GM10266 (cell line): ENCODE data around the gene TBC1D14.
"Not testable (repeated sequence)": the region's sequence is repeated elsewhere in the genome, so short reads cannot be mapped to it uniquely, and the experiment has no call there.

Experiments used
- DNase-seq: peaks from one replicate; pipeline ENCODE4 v3.0.0; 2012; ENCODE audit errors: extremely low spot score
- CTCF ChIP-seq: IDR thresholded peaks from 2 replicates; pipeline ENCODE4 v1.5.1; 2012; ENCODE audit warnings: mild to moderate bottlenecking, low read depth; ENCODE audit not compliant: control insufficient read depth, insufficient read depth; ENCODE audit errors: missing control alignments

TBC1D14 gene

GRCh38 chr4:6902318-6903042 lies 7.1 kb upstream of the TBC1D14 start:
- no peak for TF ChIP-seq CTCF
- DNase-seq, result no peak

- no peak for DNase-seq
- no peak for TF ChIP-seq CTCF
Observed at GRCh38 chr4:6905516-6906445, 3.8 kb upstream of the TBC1D14 start.

GRCh38 chr4:6906486-6906885 lies 3.1 kb upstream of the TBC1D14 start:
- not testable (repeated sequence) for DNase-seq

- peak; percentile 55 for DNase-seq
- TF ChIP-seq CTCF, result peak; percentile 64
Observed at GRCh38 chr4:6907658-6908191, 1.9 kb upstream of the TBC1D14 start.

GRCh38 chr4:6908432-6909112 lies 1.1 kb upstream of the TBC1D14 start:
- DNase-seq, result no peak

GRCh38 chr4:6909970-6910339 lies 329 bp downstream of the TBC1D14 start:
- no peak for TF ChIP-seq CTCF
- no peak for DNase-seq

More at GRCh38 chr4:6908432-6909112, 1.1 kb upstream of the TBC1D14 start:
- no peak for TF ChIP-seq CTCF

GRCh38 chr4:6910340-6910959 lies 824 bp downstream of the TBC1D14 start:
- no peak for DNase-seq
- TF ChIP-seq CTCF, result no peak
